Endothelial cell of umbilical vein (primary cell): ENCODE measurements around the gene NADK. TPM values are rescaled to one million over a fixed set of nuclear protein-coding genes. Genes with fewer than 3 reads are reported as not detected.

ENCODE experiments used
- BruUV-seq: library from RNA; stranded (reverse); fragments of 400-500 nt; replicated peaks from 2 replicates; lab custom pipeline; 2021; lab: Mats Ljungman, UMichigan
- CTCF ChIA-PET: fragments of 300-600, 350-600 bp; sonication (Branson Sonifier 250); formaldehyde crosslinking; loops from one replicate; lab custom pipeline; 2021; ENCODE audit warnings: antibody characterized with exemption, inconsistent platforms; lab: Charles Lee
- POLR2A ChIA-PET: fragments of 300-600, 350-600 bp; sonication (Branson Sonifier 250); formaldehyde crosslinking; loops from one replicate; lab custom pipeline; 2021; ENCODE audit warnings: antibody characterized with exemption, inconsistent platforms; lab: Charles Lee
- DNase-seq: peaks from one replicate; pipeline ENCODE4 v3.0.0-alpha.2; 2011; ENCODE audit warnings: low read depth, low spot score
- FAIRE-seq: peaks from 2 replicates; lab custom pipeline; 2011; peaks lifted over from hg19 to GRCh38; lab: Jason Lieb, UNC
- H2AFZ ChIP-seq: 2 replicates; pipeline ENCODE4 v1.6.0; 2012; ENCODE audit warnings: low read depth, low read length, control low read depth, inconsistent platforms
- H3K27ac ChIP-seq: 2 replicates; pipeline ENCODE4 v1.5.1; 2011; ENCODE audit warnings: low read depth, mild to moderate bottlenecking, control low read depth, low read length, moderate library complexity; ENCODE audit not compliant: insufficient read depth
- H3K27me3 ChIP-seq, 2 experiments: 2 replicates each; pipeline versions ENCODE4 v1.6.0 to v1.6.1; 2011; ENCODE audit warnings: low read length in 2 of 2, mixed read lengths in 1 of 2; ENCODE audit not compliant: control insufficient read depth in 2 of 2, insufficient read depth in 2 of 2
- H3K36me3 ChIP-seq, 2 experiments: 2 replicates in 1 of 2; 3 replicates in 1 of 2; pipeline ENCODE4 v1.5.1; 2011; ENCODE audit warnings: low read length in 2 of 2, mild to moderate bottlenecking in 1 of 2, moderate library complexity in 1 of 2; ENCODE audit not compliant: control insufficient read depth in 2 of 2, insufficient read depth in 2 of 2; ENCODE audit errors: extremely low read depth in 1 of 2
- H3K4me1 ChIP-seq: 3 replicates; pipeline ENCODE4 v1.5.1; 2011; ENCODE audit warnings: mild to moderate bottlenecking, low read length; ENCODE audit not compliant: control insufficient read depth, insufficient read depth; ENCODE audit errors: extremely low read depth
- H3K4me2 ChIP-seq: 2 replicates; pipeline ENCODE4 v1.6.1; 2011; ENCODE audit warnings: low read length, control low read depth, mixed read lengths; ENCODE audit not compliant: insufficient read depth
- H3K4me3 ChIP-seq, 3 experiments: fragments of 200-600 bp in 1 of 3; sonication (generic), shearing (Covaris generic) in 1 of 3; replicated peaks in 1 of 3; 2 replicates each; pipeline ENCODE4 v1.5.1; 2011 to 2016; ENCODE audit warnings: control low read depth in 3 of 3, low read length in 3 of 3, mild to moderate bottlenecking in 2 of 3, inconsistent platforms in 1 of 3, low read depth in 1 of 3, moderate library complexity in 1 of 3; ENCODE audit not compliant: insufficient read depth in 1 of 3
- H3K79me2 ChIP-seq: 2 replicates; pipeline ENCODE4 v1.6.0; 2012; ENCODE audit warnings: low read length, inconsistent platforms; ENCODE audit not compliant: control insufficient read depth, insufficient read depth
- H3K9ac ChIP-seq: replicated peaks from 2 replicates; pipeline ENCODE3; 2011; ENCODE audit warnings: low read length, control low read depth; ENCODE audit not compliant: insufficient read depth; ENCODE audit errors: extremely low read depth
- H3K9me1 ChIP-seq: replicated peaks from 3 replicates; pipeline ENCODE4 v1.6.0; 2011; ENCODE audit warnings: mild to moderate bottlenecking, low read length; ENCODE audit not compliant: control insufficient read depth, insufficient read depth; ENCODE audit errors: extremely low read depth
- H3K9me3 ChIP-seq: replicated peaks from 2 replicates; pipeline ENCODE4 v1.5.1; 2012; ENCODE audit warnings: low read length, inconsistent platforms; ENCODE audit not compliant: control insufficient read depth, insufficient read depth
- H4K20me1 ChIP-seq: replicated peaks from 2 replicates; pipeline ENCODE3; 2011; ENCODE audit warnings: mild to moderate bottlenecking, low read length; ENCODE audit not compliant: control insufficient read depth, insufficient read depth; ENCODE audit errors: extremely low read depth
- EZH2 ChIP-seq: IDR thresholded peaks from 2 replicates; pipeline ENCODE4 v1.6.1; 2012; ENCODE audit warnings: borderline replicate concordance, low read depth, mild to moderate bottlenecking, moderate library complexity, low read length, inconsistent platforms; ENCODE audit not compliant: severe bottlenecking
- FOS ChIP-seq: IDR thresholded peaks from 2 replicates; pipeline ENCODE4 v1.6.1; 2011; ENCODE audit warnings: mild to moderate bottlenecking, low read length, moderate library complexity, borderline replicate concordance; ENCODE audit not compliant: insufficient read depth
- GATA2 ChIP-seq: IDR thresholded peaks from 2 replicates; pipeline ENCODE4 v1.7.0; 2011; ENCODE audit warnings: low read depth, mild to moderate bottlenecking, moderate library complexity, mixed read lengths, low read length; ENCODE audit not compliant: insufficient read length, insufficient read depth
- JUN ChIP-seq: IDR thresholded peaks from 2 replicates; pipeline ENCODE4 v1.6.1; 2011; ENCODE audit warnings: borderline replicate concordance, low read depth; ENCODE audit not compliant: insufficient read length, insufficient read depth
- MYC ChIP-seq: IDR thresholded peaks from one replicate; pipeline ENCODE4 v1.6.1; 2011; ENCODE audit warnings: mild to moderate bottlenecking, low read depth, low read length
- POLR2A ChIP-seq: IDR thresholded peaks from 2 replicates; pipeline ENCODE4 v1.6.1; 2012; ENCODE audit warnings: low read depth, mild to moderate bottlenecking, control low read depth, low read length
- POLR2AphosphoS5 ChIP-seq: IDR thresholded peaks from 2 replicates; pipeline ENCODE4 v1.6.1; 2012; ENCODE audit warnings: low read depth, mild to moderate bottlenecking, control low read depth, low read length, moderate library complexity; ENCODE audit not compliant: insufficient read depth
- dilution Hi-C: fragments of 300-500 bp; cut with MboI; formaldehyde crosslinking; loops from one replicate; pipeline ENCODE4 v1.15.0; 2019; ENCODE audit warnings: low sequenced_read_pairs; ENCODE audit not compliant: extremely low pct_ligation_motif_present
- intact Hi-C: fragments of 100-400 bp; cut with micrococcal nuclease; formaldehyde crosslinking; loops from one replicate; pipeline ENCODE4 v1.10.0; 2022
- polyA plus RNA-seq, 4 experiments: library from polyadenylated mRNA; depleted of rRNA in 3 of 4; stranded (reverse) in 3 of 4; unstranded in 1 of 4; fragments of >200 nt; gene quantifications; 2 replicates each; pipeline versions ENCODE4 v1.2.1 to v1.2.3, GENCODE V29; 2011 to 2012; ENCODE audit warnings: missing spikeins in 1 of 4
- total RNA-seq: library from RNA; stranded (reverse); gene quantifications from 2 replicates; pipeline ENCODE4 v1.2.3, GENCODE V29; 2021
- TF ChIP-seq, protein P1 (sequence below), 2 donors: IDR thresholded peaks; 1 replicate in 1 of 2; 2 replicates in 1 of 2; pipeline ENCODE4 v1.5.1; 2011; ENCODE audit warnings: low read length in 2 of 2, mild to moderate bottlenecking in 2 of 2, moderate library complexity in 2 of 2, control low read depth in 1 of 2, inconsistent platforms in 1 of 2, low read depth in 1 of 2; ENCODE audit not compliant: insufficient read depth in 1 of 2; ENCODE audit errors: extremely low read depth in 1 of 2
- TF ChIP-seq, protein P2 (sequence below): IDR thresholded peaks from 2 replicates; pipeline ENCODE4 v1.6.1; 2011; ENCODE audit not compliant: insufficient read depth, insufficient read length

NADK gene
- total and polyA plus RNA-seq, 2 donors (not counting 3 experiments of a cell fraction or from before 2014, with no cell fraction given): 68.5 to 88.8 TPM

DNA sequence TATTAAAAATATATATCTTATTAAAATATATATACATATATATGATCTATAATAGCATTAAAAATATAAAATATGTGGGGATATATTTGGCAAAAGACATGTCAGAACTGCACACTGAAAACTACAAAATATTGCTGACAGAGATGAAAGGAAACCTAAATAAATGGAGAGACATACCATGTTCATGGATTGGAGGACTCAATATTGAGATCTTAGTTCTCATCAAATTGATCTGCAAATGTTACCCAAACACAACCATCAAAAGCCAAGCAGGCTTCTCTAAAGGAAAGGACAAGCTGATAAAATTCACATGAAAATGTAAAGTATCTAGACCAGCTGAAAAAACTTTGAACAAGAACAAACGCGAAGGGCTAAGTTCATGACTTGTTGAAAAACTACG lies 7.2 kb downstream of the NADK start:
- H2AFZ ChIP-seq: no peak overlapping the region
- H3K4me2 ChIP-seq: no peak overlapping the region
- H3K9ac ChIP-seq: no peak overlapping the region
- no peaks in the 10 kb centered on the region for H3K9me1 ChIP-seq
- no peaks in the 10 kb centered on the region for H3K36me3 ChIP-seq
- FAIRE-seq (no peak), DNase-seq (no peak)
- no peaks in the 10 kb centered on the region for H3K27me3 ChIP-seq
- intact Hi-C loops: no loop called here
- H3K9me3 ChIP-seq: no peaks in the 10 kb centered on the region
- BruUV-seq: no TSS peak
- CTCF ChIA-PET: no interaction called here
- POLR2A ChIA-PET: no interaction called here
- H3K27ac ChIP-seq: no peak overlapping the region
- peaks cover 2% of the 10 kb centered on the region for H4K20me1 ChIP-seq
- H3K79me2 ChIP-seq: peaks cover 82% of the 10 kb centered on the region
- no peaks in the 10 kb centered on the region for H3K4me1 ChIP-seq
- TF ChIP-seq POLR2A: no peak
- no peak for TF ChIP-seq FOS
- no peak for TF ChIP-seq GATA2
- no peak for TF ChIP-seq POLR2AphosphoS5
- TF ChIP-seq JUN: no peak
- TF ChIP-seq, protein P1, sequence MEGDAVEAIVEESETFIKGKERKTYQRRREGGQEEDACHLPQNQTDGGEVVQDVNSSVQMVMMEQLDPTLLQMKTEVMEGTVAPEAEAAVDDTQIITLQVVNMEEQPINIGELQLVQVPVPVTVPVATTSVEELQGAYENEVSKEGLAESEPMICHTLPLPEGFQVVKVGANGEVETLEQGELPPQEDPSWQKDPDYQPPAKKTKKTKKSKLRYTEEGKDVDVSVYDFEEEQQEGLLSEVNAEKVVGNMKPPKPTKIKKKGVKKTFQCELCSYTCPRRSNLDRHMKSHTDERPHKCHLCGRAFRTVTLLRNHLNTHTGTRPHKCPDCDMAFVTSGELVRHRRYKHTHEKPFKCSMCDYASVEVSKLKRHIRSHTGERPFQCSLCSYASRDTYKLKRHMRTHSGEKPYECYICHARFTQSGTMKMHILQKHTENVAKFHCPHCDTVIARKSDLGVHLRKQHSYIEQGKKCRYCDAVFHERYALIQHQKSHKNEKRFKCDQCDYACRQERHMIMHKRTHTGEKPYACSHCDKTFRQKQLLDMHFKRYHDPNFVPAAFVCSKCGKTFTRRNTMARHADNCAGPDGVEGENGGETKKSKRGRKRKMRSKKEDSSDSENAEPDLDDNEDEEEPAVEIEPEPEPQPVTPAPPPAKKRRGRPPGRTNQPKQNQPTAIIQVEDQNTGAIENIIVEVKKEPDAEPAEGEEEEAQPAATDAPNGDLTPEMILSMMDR (IDR thresholded peaks at IDR 0.05; ENCODE audit: extremely low read depth in 1 of 2, insufficient read depth in 1 of 2, low read depth in 1 of 2, low read length in 2 of 2): no peak
- TF ChIP-seq, protein P2, sequence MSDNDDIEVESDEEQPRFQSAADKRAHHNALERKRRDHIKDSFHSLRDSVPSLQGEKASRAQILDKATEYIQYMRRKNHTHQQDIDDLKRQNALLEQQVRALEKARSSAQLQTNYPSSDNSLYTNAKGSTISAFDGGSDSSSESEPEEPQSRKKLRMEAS: no peak
- no peak for TF ChIP-seq MYC
- TF ChIP-seq EZH2: no peak
- H3K4me3 ChIP-seq: no peak overlapping the region
- dilution Hi-C loops: no loop called here
